Measurements from ENCODE around the gene UCP2. TPM values are rescaled to one million over a fixed set of nuclear protein-coding genes. Genes with fewer than 3 reads are reported as not detected.
A peak's percentile ranks its signal among the peaks of the same experiment; 100 is the strongest.

UCP2 gene
- total RNA-seq, 1 donor from 2014 or later, result 108 TPM

DNA sequence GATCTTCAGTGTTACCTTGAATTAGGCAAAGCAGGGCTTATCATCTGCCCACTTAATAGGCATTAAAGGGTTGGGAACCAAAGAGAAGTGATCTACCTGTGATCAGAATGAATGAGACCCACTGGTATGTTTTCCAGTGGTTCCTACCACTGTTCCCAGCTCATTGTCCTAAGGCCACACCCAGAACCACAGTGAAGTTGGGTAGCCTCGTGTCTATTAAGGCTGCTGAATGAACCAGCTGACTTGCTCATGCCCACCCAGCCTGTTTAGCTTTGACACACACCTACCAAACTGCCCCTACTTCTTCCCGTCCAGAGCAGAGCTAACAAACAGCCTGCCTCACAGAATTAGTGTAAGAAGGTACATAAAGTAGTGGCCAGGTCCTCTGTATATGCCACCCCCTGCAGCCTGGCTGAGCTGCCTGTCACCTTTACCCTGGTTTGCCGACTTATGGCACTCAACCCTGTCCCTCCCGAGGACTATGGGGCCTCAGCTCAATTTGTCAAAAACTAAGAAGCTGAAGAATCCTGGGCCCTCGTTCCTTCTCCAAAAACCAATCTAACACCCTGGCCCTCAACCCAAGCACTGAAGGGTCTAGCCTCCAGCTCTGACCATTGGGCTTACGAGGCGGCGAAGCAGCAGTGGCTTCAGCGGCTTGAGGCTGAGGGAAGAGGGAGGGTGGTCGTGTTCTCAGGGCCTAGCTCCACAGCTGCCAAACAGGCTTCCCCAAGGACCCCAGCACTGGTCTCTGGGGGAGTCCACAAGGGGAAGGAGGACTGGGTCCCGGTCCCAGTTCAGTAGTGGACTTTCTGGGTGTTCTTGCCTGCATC lies 9.8 kb downstream of the UCP2 start:
- no peak for DNase-seq (ENCODE audit: low read depth)

DNA sequence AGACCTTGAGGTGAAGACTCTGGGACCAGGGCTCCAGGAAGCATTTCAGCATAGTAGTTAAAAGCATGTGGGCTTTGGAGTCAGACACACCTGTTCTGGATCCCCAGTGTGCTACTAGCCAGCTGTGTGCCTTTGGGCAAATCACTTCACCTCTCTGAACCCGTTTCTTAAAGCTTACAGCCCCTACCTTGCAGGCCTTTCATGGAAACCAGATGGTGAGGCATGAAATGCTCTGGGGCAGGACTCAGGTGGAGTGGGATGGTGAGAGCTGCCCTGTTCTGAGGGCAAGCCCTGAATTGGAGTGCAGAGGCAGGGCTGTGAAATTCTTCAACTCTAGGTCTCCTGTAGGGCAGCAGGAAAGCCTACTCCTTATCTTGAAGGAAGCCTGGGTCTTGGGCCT lies 10.5 kb downstream of the UCP2 start:
- DNase-seq (ENCODE audit: low read depth), result no peak

DNA sequence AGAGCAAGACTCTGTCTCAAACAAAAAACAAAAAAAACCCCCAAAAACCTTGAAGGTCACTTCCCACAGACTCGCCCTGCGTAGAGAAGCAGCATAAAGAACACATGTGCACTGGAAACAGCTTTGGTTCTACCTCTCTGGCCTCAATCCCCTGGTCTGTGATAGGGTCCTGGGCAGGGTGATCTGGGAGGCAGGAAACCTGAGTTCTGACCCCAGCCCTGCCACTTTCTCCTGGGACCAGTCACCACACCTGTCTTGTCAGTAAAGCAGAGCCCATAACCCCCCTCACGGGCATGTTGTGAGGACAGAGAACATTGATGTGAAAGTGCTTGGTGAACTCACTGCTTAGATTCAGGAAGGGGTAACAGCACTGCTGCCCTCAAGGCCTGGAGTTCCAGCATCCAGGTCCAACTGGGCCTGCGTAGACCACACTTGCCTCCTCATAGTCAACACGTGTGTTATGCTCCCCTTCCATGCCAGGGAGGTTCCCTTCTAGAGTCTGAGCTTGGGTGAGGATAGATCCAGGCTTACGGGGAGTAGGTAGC lies 11.4 kb downstream of the UCP2 start:
- no peak for DNase-seq (ENCODE audit: low read depth)

GRCh38 chr11:73969991-73970800 lies 12.4 kb downstream of the UCP2 start:
- DNase-seq (ENCODE audit: low read depth), result no peak

- DNase-seq (ENCODE audit: low read depth), result no peak
Measured at GRCh38 chr11:73969091-73969490, 13.6 kb downstream of the UCP2 start.

DNA sequence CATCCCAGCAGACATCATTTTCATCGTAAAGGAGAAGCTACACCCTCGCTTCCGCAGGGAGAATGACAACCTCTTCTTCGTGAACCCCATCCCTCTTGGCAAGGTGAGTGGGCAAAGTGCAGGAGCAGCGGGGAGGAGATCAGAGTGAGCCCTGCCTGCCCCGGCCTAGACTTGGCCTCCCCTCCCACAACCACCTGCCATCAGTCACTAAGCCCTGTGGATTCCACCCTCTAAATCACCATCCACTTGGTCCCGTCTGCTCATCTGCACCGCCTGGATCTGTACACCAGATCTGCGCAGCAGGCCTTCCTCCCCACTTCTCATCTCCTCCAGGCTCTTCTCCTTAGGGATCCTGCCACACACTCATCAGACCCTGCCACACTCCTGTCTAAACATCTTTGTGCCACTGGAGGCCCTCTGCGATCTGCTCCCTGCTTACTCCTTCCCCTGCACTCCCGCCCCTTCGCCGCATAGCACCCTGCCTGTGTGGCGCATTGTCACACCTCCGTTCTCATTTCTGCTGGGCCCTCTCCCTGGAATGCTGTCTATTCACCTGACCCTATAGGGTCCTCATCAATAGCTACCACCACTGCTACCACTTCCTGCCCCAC lies 14.2 kb downstream of the UCP2 start:
- no peak for DNase-seq (ENCODE audit: low read depth)

DNA sequence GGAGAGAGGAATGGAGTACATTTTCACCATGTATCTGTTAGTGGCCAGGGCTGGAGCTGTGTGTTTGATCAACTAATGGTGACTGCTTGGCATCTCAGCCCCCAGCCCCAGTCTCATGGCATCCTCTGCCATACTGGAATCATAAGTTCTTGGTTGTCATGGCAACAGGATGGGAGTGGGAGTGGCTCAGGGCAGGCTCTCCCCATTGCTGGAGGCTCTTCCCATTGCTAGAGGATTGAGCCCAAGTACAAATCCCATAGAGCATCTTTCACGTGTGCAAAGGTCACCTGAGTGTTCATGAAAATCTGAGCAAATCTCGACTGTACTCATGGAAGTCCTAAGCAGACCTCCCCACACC lies 16.9 kb downstream of the UCP2 start:
- no peak for DNase-seq (ENCODE audit: low read depth)

DNA sequence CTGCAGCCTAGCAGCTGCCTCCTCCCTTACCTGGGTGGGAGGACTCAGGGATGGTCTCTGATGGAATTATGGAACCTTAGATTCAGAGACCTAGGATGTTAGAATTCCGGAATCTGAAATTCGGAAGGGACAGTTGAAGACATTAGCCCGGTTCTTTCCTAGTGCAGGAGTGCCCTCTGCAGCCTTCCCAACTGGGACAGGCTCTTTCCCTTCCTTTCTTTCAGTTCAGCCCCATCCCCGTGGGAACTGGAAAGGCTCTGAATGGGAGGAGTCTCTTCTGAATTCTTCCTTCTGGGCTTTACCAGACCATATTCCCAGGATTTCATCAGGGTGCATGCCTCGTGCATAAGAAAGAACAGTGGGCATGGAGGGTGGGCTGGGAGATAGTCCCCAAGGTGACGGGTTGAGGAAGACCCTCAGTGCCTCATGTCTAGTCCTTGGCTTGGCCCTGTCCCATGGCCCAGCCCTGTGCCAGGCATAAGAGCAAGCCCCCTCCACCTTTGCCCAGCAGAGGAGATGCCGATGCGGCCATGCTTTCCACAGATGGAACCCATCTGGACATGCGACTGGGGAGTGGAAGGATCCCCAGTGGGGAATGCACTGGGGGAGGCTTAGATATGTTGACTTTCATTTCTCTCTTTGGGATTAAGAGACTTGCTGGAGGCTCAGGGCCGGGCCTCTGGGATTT lies 17.4 kb downstream of the UCP2 start:
- DNase-seq (ENCODE audit: low read depth), result no peak

DNA sequence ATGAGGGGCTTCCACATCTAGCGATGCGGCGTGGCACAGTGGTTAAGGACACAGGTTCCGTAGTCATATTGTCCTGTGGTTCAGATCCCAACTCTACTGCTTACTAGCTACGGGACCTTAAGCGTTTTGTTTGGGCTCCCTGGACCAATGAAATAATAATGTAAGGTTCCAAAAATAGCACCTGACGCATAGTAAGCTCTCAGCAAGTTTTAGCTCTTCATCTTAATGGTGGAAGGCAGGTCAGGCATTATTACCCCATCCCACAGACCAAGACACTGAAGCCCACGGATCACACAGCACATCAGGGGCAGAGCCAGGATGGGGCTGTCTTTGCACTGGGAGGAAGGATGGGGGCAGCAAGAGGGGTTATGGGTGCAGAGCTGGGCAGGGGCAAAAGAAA lies 18.8 kb downstream of the UCP2 start:
- no peak for DNase-seq (ENCODE audit: low read depth)

DNA sequence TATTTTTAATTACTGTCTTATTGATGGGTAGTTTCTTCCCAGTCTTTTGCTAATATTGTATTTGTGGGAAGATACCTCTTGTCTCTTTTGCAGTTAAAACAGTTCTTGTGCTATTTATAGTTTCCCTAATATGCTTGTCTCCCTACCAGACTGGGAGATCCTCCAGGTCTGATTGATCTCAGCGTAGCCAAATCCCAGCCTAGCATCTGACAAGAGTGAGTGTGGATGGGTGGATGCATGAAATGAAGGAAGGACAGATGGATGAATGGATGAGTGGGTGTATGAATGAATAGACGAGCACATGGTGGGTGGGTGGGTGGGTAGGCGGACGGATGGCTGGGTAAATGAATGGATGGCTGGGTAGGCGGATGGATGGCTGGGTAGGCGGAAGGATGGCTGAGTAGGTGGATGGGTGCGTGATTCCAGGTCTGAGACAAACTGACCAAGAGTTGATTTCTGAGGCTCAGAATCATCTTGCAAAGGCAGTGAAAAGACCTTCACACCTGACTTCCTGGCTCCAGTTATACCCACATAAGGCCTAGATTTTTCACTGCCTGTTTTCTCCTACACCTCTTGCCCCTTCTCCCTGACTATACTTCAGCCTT lies 20.4 kb downstream of the UCP2 start:
- no peak for DNase-seq (ENCODE audit: low read depth)

- DNase-seq (ENCODE audit: low read depth), result no peak
Measured at GRCh38 chr11:73961321-73961720, 21.3 kb downstream of the UCP2 start.

DNA sequence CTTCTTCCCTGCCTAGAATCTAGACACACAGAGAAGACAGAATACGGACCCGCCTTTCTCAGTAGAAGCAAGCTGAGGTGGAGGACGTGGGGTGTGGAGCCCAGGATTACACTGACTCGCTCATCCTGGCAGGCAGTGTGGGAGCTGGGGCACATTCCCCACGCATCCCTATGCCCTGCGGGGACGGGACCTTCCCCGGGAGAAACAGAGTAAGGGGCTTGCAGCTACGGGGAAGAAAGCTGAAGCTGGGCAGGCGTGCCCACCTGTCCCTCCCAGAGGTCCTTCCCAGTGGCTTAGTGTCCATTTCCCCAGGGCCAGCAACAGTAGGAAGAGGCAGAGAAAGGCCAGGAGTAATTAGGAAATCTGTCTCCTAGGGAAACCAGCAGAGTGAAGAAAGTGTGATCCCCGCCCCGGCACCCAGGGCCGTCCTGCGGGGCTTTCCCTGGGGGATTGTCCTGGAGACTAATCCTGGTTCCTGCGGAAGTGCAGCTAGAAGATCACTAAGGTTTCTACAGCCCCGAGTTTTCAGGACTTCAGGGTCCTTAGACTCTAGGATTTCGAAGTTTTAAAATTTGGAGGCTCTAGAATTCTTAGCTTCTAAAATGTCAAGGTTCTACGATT lies 24.0 kb downstream of the UCP2 start:
- no peak for DNase-seq (ENCODE audit: low read depth)

DNA sequence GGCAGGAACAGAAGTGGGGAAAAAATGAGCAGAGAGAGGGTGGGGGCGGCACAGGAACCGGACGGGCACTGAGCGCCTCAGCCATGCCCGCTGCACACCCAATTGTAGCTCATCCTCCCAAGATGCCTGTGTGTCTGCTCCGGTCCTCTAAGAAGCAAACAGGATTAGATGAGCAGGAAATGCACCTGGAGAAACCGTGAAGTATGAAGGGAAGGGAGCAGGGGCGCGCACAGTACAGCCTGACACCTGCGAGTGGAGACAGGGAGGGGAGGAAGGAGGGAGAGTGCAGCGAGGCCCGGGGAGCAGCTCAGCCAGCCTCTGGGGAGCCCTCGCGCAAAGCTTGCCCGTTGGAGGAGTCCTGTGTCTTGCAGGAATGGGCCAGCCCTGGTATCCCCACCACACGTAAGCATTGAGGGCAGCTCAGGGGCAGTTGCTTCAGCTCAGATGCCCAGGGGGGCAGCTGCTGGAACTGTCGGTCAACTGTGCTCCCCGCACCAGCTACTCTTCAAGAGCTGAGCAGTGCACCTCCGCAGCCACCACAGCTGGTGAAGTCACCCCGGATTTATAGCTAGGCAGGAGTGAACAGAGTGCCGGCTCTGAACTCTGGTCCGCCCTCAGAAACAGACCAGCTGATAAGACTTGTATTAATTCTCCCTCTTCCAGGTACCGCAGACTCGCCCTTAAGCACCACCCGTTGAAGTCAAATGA lies 24.8 kb downstream of the UCP2 start:
- DNase-seq (ENCODE audit: low read depth), result no peak

DNA sequence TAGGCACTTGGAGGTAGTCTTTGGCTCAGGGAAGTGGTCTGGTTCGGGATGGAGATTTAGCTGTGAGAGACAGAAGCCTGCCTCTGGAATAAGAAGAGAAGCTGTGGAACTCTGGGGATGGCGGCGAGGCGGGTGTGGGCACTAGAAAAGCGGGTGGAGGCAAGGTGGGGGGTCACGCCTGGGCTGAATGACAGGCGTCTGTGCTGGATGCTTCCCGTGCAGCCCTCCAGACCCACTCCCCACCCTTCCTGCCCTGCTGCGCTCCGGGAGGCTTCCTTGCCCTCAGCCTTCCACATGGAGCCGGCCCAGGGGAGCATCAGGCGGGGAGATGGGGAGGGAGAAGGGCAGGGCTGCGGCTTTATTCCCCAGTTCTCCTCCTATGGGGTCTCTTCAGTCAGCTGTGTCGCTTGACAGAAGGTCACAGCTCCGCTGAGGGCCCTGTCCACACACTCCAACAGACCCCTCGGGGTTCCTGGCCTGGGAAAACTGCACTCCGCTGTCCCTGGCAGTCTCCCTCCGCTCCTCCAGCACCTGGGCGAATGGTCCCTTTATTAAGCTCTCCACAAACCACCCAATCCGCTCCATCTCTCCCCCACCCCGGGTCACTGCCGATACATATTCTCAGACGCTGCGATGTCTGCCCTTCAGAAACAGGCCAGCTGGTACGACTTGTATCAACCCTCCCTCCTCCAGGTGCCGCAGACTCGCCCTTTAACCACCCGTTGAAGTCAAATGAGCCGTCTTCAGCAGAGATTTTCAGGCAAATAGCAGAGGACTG lies 25.6 kb downstream of the UCP2 start:
- DNase-seq (ENCODE audit: low read depth), result no peak

DNA sequence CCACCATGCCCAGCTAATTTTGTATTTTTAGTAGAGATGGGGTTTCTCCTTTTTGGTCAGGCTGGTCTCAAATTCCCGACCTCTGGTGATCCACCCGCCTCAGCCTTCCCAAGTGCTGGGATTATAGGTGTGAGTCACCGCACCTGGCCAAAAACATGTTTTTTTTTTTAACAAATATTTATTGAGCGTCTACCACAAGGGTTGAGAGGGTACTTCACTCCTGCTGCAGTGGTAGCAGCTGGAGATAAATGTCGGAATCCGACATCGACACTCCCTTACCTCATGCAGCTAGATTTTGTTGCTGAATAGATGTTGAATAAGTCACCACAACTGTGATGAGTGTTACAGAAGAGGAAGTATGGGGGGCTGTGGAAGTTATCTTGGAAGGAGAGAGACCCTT lies 30.8 kb downstream of the UCP2 start:
- peak; percentile 69 for DNase-seq (ENCODE audit: low read depth)

GRCh38 chr11:73950869-73951710 lies 31.6 kb downstream of the UCP2 start, which contains the start of gene DNAJB13:
Gene DNAJB13, plus strand, starts transcription at chr11:73951026. Its CDS starts 44 bp downstream, at chr11:73951070.
- peak; percentile 73 for DNase-seq (ENCODE audit: low read depth)

GRCh38 chr11:73949912-73950311 lies 32.7 kb downstream of the UCP2 start:
- no peak for DNase-seq (ENCODE audit: low read depth)

DNA sequence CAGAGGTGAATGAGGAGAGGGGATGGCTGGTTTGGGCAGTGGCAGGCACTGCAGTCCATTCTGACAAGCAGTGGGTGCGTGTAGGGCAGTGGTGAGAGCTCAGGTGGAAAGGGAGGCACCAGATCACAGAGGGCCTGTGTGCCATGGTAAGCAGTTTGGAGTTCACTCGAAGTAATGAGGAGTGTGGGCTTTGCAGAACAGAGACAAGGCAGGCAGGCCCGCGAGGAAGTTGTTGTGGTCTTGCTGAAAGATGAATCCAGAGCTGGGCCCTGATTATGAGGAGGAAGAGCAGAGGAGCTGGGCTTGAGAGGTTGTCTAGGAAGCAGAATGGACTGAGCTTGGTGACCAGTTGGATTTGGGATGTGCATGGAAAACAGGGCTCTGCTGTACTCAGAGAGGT lies 33.4 kb downstream of the UCP2 start:
- DNase-seq (ENCODE audit: low read depth), result no peak
